GM12873 (cell line): ENCODE measurements around the gene CRADD.

Source experiments
- CTCF ChIP-seq: IDR thresholded peaks from 2 replicates; pipeline ENCODE4 v1.5.1; 2012; ENCODE audit warnings: low read depth, mild to moderate bottlenecking, moderate library complexity, low read length, control low read depth; ENCODE audit not compliant: insufficient read depth; ENCODE audit errors: missing control alignments

CRADD gene

GRCh38 chr12:93783832-93784231 is 106.7 kb downstream of the CRADD start:
- no peak for TF ChIP-seq CTCF

GRCh38 chr12:93784339-93785086 is 107.3 kb downstream of the CRADD start:
- no peak for TF ChIP-seq CTCF

GRCh38 chr12:93785249-93786010 is 108.3 kb downstream of the CRADD start:
- no peak for TF ChIP-seq CTCF

GRCh38 chr12:93786656-93787397 is 109.7 kb downstream of the CRADD start:
- no peak for TF ChIP-seq CTCF

GRCh38 chr12:93788853-93789252 is 111.7 kb downstream of the CRADD start:
- TF ChIP-seq CTCF: no peak

- no peak for TF ChIP-seq CTCF
Measured at GRCh38 chr12:93789767-93790166, 112.6 kb downstream of the CRADD start.
